Panc1 (cell line): ENCODE results near the gene SLC6A6. TPM values are rescaled to one million over a fixed set of nuclear protein-coding genes. Genes with fewer than 3 reads are reported as not detected.

ENCODE experiments used
- ATAC-seq: fragments of 200-7000 bp; cut with Tn5 transposase; 2 replicates; pipeline ENCODE4 v1.9.1; 2020; ENCODE audit warnings: mild to moderate bottlenecking, moderate library complexity
- BruUV-seq: library from RNA; stranded (reverse); fragments of 400-500 nt; replicated peaks from 2 replicates; lab custom pipeline; 2021; lab: Mats Ljungman, UMichigan
- CTCF ChIA-PET: fragments of 300-600 bp; sonication (Branson Sonifier 250); formaldehyde crosslinking; loops from one replicate; lab custom pipeline; 2022; ENCODE audit warnings: antibody characterized with exemption; lab: Charles Lee
- POLR2A ChIA-PET: fragments of 300-600 bp; sonication (Branson Sonifier 250); formaldehyde crosslinking; loops from one replicate; lab custom pipeline; 2022; ENCODE audit warnings: antibody characterized with exemption; lab: Charles Lee
- DNase-seq: peaks from one replicate; pipeline ENCODE4 v3.0.0-alpha.2; 2010; ENCODE audit warnings: low read depth, low spot score
- H3K27ac ChIP-seq: 2 replicates; pipeline ENCODE4 v1.5.1; 2011; ENCODE audit warnings: mild to moderate bottlenecking, low read length, inconsistent platforms
- H3K27me3 ChIP-seq: fragments of 200-500 bp; sonication (Bioruptor generic); 2 replicates; pipeline ENCODE4 v1.6.0; 2014; ENCODE audit warnings: low read length, inconsistent platforms; ENCODE audit not compliant: control insufficient read depth, insufficient read depth
- H3K36me3 ChIP-seq: fragments of 200-500 bp; sonication (Bioruptor generic); 2 replicates; pipeline ENCODE4 v1.5.1; 2014; ENCODE audit warnings: inconsistent platforms, mild to moderate bottlenecking, low read length, moderate library complexity; ENCODE audit not compliant: control insufficient read depth, insufficient read depth
- H3K4me1 ChIP-seq: 2 replicates; pipeline ENCODE4 v1.5.1; 2011; ENCODE audit warnings: inconsistent platforms, mild to moderate bottlenecking, low read length, moderate library complexity; ENCODE audit not compliant: control insufficient read depth, insufficient read depth
- H3K4me3 ChIP-seq, 2 experiments: 2 replicates each; pipeline ENCODE4 v1.5.1; 2011 to 2012; ENCODE audit warnings: low read depth in 2 of 2, low read length in 2 of 2, mild to moderate bottlenecking in 2 of 2, inconsistent platforms in 1 of 2, moderate library complexity in 1 of 2
- H3K9me3 ChIP-seq: fragments of 200-500 bp; sonication (Bioruptor generic); 2 replicates; pipeline ENCODE4 v1.5.1; 2014; ENCODE audit warnings: low read depth, mild to moderate bottlenecking, inconsistent platforms, low read length, moderate library complexity; ENCODE audit not compliant: control insufficient read depth, insufficient read depth
- CTCF ChIP-seq: fragments of 450-650 bp; IDR thresholded peaks from 2 replicates; pipeline ENCODE4 v1.5.1; 2017; ENCODE audit warnings: mild to moderate bottlenecking
- POLR2AphosphoS5 ChIP-seq: IDR thresholded peaks from 2 replicates; pipeline ENCODE4 v1.6.1; 2012; ENCODE audit warnings: mild to moderate bottlenecking, low read depth, low read length, moderate library complexity
- REST ChIP-seq, 2 experiments: IDR thresholded peaks; 2 replicates each; pipeline ENCODE4 v1.6.1; 2011 to 2012; ENCODE audit warnings: low read depth in 2 of 2, control low read depth in 1 of 2, low read length in 1 of 2, mild to moderate bottlenecking in 1 of 2, moderate library complexity in 1 of 2; ENCODE audit not compliant: insufficient read depth in 1 of 2
- SIN3A ChIP-seq: IDR thresholded peaks from 2 replicates; pipeline ENCODE4 v1.6.1; 2012; ENCODE audit warnings: low read depth, mild to moderate bottlenecking, low read length, moderate library complexity, borderline replicate concordance; ENCODE audit not compliant: insufficient read depth
- TCF7L2 ChIP-seq: IDR thresholded peaks from 2 replicates; pipeline ENCODE4 v1.6.1; 2011; ENCODE audit warnings: mild to moderate bottlenecking, low read depth, low read length, inconsistent platforms
- in situ Hi-C: cut with HindIII; loops from 2 replicates; pipeline ENCODE4 v1.10.0; 2016; ENCODE audit warnings: low sequenced_read_pairs, low pct_unique_long_range_greater_than_20kb
- intact Hi-C: fragments of 100-400 bp; cut with micrococcal nuclease; formaldehyde crosslinking; loops from one replicate; pipeline ENCODE4 v1.10.0; 2022; ENCODE audit not compliant: unreplicated experiment
- total RNA-seq: library from RNA; stranded (reverse); gene quantifications from one replicate; pipeline ENCODE4 v1.2.1, GENCODE V29; 2021; ENCODE audit not compliant: unreplicated experiment

SLC6A6 gene
- total RNA-seq, 1 experiment from 2014 or later, result 61.0 TPM

GRCh38 chr3:14362890-14363289 is 39.5 kb upstream of the SLC6A6 start:
- H3K4me3 ChIP-seq, result no peak overlapping the region
- no peaks in the 10 kb centered on the region for H3K27me3 ChIP-seq
- H3K36me3 ChIP-seq, result no peaks in the 10 kb centered on the region
- no peaks in the 10 kb centered on the region for H3K9me3 ChIP-seq
- no TSS peak for BruUV-seq
- ATAC-seq (no peak), DNase-seq (no peak)
- ChIA-PET POLR2A (no interaction called here), CTCF (no interaction called here)
- TF ChIP-seq REST (IDR thresholded peaks at IDR 0.05; ENCODE audit: insufficient read depth in 1 of 2, low read depth in 2 of 2, low read length in 1 of 2) (no peak), CTCF (no peak), TCF7L2 (no peak), SIN3A (no peak), POLR2AphosphoS5 (no peak)
- no peak overlapping the region for H3K27ac ChIP-seq
- in situ Hi-C loops, result no loop called here
- no peaks in the 10 kb centered on the region for H3K4me1 ChIP-seq
- intact Hi-C loops, result no loop called here

- no peak overlapping the region for H3K4me3 ChIP-seq
- no peaks in the 10 kb centered on the region for H3K36me3 ChIP-seq
- in situ Hi-C loops (no loop called here), intact Hi-C loops (no loop called here)
- BruUV-seq, result no TSS peak
- no peak for ATAC-seq
- H3K4me1 ChIP-seq, result no peaks in the 10 kb centered on the region
- H3K27me3 ChIP-seq, result no peaks in the 10 kb centered on the region
- DNase-seq, result no peak
- TF ChIP-seq TCF7L2 (no peak), CTCF (no peak), SIN3A (no peak), POLR2AphosphoS5 (no peak), REST (IDR thresholded peaks at IDR 0.05; ENCODE audit: insufficient read depth in 1 of 2, low read depth in 2 of 2, low read length in 1 of 2) (no peak)
- no peak overlapping the region for H3K27ac ChIP-seq
- POLR2A ChIA-PET, result no interaction called here
- CTCF ChIA-PET, result no interaction called here
- no peaks in the 10 kb centered on the region for H3K9me3 ChIP-seq
Measured at GRCh38 chr3:14363379-14363778, 39.0 kb upstream of the SLC6A6 start.
